PC-9 (cell line): ENCODE measurements around the gene NAXD.

Experiments used
- CTCF ChIP-seq: fragments of 200-600 bp; sonication (generic); conservative IDR thresholded peaks from 2 replicates; pipeline ENCODE4 v1.6.1; 2017; ENCODE audit warnings: mixed run types, antibody characterized with exemption, mild to moderate bottlenecking, moderate library complexity
- EZH2 ChIP-seq: fragments of 200-600 bp; sonication (generic); IDR thresholded peaks from 2 replicates; pipeline ENCODE4 v1.8.0; 2017; ENCODE audit warnings: antibody characterized with exemption, low read depth

- TF ChIP-seq EZH2 (no peak), CTCF (no peak)
Measured at GRCh38 chr13:110566171-110566570, 49.2 kb upstream of the NAXD start.
